ENCODE data around the gene RPL28. TPM values are rescaled to one million over a fixed set of nuclear protein-coding genes. Genes with fewer than 3 reads are reported as not detected.

RPL28 gene
- total and polyA plus RNA-seq, 10 of the 15 experiments (the other 5 are each of a cell fraction or from before 2014, with no cell fraction given): 260 to 3,542 (median 891) TPM

- Histone ChIP-seq H3K4me2 (ENCODE audit: control insufficient read depth, insufficient read depth) (peak overlapping the region; percentile 58), H2AFZ (ENCODE audit: control insufficient read depth, low read depth, low read length) (no peak overlapping the region)
Measured at GRCh38 chr19:55382522-55383054, 3.1 kb upstream of the RPL28 start.

More at GRCh38 chr19:55382522-55383054, 3.1 kb upstream of the RPL28 start:
- in situ Hi-C loops (cut with MboI) (no loop called here), intact Hi-C loops (cut with micrococcal nuclease; ENCODE audit: unreplicated experiment) (loop anchor here (5.0 to 10.0 kb wide), 3 partner anchors 80 to 768 kb away; partner anchors contain the start of gene PPP6R1)
- Histone ChIP-seq H4K20me1 (ENCODE audit: control insufficient read depth, insufficient read depth) (peaks cover 11% of the 10 kb centered on the region), H3K27me3 (replicated peaks in 1 of 2; ENCODE audit: control insufficient read depth in 2 of 2, insufficient read depth in 2 of 2, low read length in 1 of 2) (no peaks in the 10 kb centered on the region), H3K9ac (ENCODE audit: control insufficient read depth, insufficient read depth, low read length) (peak overlapping the region; percentile 58), H3K27ac (ENCODE audit: control insufficient read depth, insufficient read depth) (no peak overlapping the region), H3K4me3 (peak overlapping the region; percentile 72; the same call in 1 of the 2 replicates), H3K4me1 (ENCODE audit: control insufficient read depth, insufficient read depth, low read length) (peaks cover 15% of the 10 kb centered on the region), H3K79me2 (ENCODE audit: control insufficient read depth, insufficient read depth, low read length) (peaks cover 25% of the 10 kb centered on the region), H3K9me3 (replicated peaks; ENCODE audit: control insufficient read depth, insufficient read depth, low read length) (no peaks in the 10 kb centered on the region), H3K36me3 (ENCODE audit: control insufficient read depth in 2 of 2, insufficient read depth in 2 of 2, low read length in 1 of 2) (peaks cover 3 to 7% of the 10 kb centered on the region in 2 experiments; a peak in 2 of 4 replicates)
- ChIA-PET RAD21 (ENCODE audit: unreplicated experiment) (interaction anchor here (0.7 to 3.1 kb wide), 4 partner anchors 44 to 242 kb away, joined by 4 to 28 read pairs (median 16); partner anchors contain the start of gene KMT5C), POLR2A (interaction anchor here (1.1 to 3.1 kb wide), 5 partner anchors 24 to 272 kb away, joined by 3 to 26 read pairs (median 19); partner anchors contain the start of genes KMT5C, U2AF2 and UBE2S), SMC1A (ENCODE audit: uncharacterized antibody, unreplicated experiment) (interaction anchor here (0.8 to 3.1 kb wide), 4 partner anchors 44 to 241 kb away, joined by 3 to 22 read pairs (median 10); partner anchors contain the start of gene KMT5C), CTCF (interaction anchor here (1.0 to 3.4 kb wide), 6 partner anchors 43 to 223 kb away, joined by 3 to 49 read pairs (median 11); partner anchors contain the start of gene KMT5C)
- no peak for DNase-seq (ENCODE audit: low read depth, low spot score)
- ATAC-seq: no peak
- TF ChIP-seq BRCA1 (IDR thresholded peaks at IDR 0.05; ENCODE audit: low read depth, low read length): no peak
- TF ChIP-seq CHD2 (IDR thresholded peaks at IDR 0.05; ENCODE audit: borderline replicate concordance, low read depth, low read length): no peak
- TF ChIP-seq, protein P1, sequence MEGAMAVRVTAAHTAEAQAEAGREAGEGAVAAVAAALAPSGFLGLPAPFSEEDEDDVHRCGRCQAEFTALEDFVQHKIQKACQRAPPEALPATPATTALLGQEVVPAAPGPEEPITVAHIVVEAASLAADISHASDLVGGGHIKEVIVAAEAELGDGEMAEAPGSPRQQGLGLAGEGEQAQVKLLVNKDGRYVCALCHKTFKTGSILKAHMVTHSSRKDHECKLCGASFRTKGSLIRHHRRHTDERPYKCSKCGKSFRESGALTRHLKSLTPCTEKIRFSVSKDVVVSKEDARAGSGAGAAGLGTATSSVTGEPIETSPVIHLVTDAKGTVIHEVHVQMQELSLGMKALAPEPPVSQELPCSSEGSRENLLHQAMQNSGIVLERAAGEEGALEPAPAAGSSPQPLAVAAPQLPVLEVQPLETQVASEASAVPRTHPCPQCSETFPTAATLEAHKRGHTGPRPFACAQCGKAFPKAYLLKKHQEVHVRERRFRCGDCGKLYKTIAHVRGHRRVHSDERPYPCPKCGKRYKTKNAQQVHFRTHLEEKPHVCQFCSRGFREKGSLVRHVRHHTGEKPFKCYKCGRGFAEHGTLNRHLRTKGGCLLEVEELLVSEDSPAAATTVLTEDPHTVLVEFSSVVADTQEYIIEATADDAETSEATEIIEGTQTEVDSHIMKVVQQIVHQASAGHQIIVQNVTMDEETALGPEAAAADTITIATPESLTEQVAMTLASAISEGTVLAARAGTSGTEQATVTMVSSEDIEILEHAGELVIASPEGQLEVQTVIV (IDR thresholded peaks at IDR 0.05; ENCODE audit: borderline replicate concordance, partially characterized antibody): no peak
- TF ChIP-seq MYC (IDR thresholded peaks at IDR 0.05; ENCODE audit: insufficient read depth, insufficient read length, insufficient replicate concordance, low read length, severe bottlenecking): no peak
- TF ChIP-seq NR2C2 (IDR thresholded peaks at IDR 0.05; ENCODE audit: borderline replicate concordance, control insufficient read depth, insufficient read length, low read depth): no peak
- FAIRE-seq: no peak
- 65% methylated on average over 3 of the region's 3 CpGs for WGBS (ENCODE audit: insufficient coverage, insufficient replicate concordance, low lambda C conversion rate, missing lambda C conversion rate)
- no TSS peak for BruUV-seq (replicated peaks)
